NCI-H345 (cell line): ENCODE results near the gene NUP50.
"Not testable (repeated sequence)": the region's sequence is repeated elsewhere in the genome, so short reads cannot be mapped to it uniquely, and the experiment has no call there.

Experiments used
- DNase-seq: peaks from one replicate; lab custom pipeline; 2025; lab: John Stamatoyannopoulos, UW

The NUP50 gene

DNA sequence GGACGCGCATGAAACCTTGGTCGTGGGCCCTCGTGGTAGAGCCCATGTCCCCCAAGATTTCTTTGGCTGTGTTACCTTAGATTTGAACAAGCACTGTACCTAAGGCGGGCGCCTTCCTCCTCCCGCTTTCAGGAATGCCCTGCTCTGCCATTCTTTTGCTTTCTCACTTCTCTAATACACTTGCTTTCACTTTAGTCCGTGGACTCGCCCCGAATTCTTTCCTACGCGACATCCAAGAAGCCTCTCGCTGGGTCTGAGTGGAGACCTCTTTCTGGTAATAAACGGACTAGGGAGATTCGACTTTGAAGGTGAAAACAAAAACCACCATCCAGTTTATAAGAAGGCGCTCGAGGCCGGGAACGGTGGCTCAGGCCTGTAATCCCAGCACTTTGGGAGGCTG is 1.2 kb upstream of the NUP50 start:
- DNase-seq, result no peak

DNA sequence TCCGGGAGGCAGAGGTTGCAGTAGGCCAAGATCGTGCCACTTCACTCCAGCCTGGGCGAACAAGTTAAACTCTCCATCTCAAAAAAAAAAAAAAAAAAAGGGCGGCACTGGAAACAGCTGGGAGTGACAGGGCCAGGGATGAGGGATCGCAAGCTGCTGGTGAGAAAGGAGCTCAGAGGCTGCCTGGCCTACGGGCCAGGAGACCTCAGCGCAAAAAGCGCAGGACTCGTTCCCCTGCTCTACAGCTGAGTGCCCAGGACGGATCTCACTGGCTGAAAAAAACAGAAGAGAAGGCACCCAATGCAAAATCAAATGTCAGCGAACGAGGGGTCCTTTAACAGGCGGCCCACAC is 650 bp upstream of the NUP50 start:
- peak; percentile 1 for DNase-seq

GRCh38 chr22:45164270-45165088 is 754 bp downstream of the NUP50 start:
- DNase-seq, result no peak

GRCh38 chr22:45166932-45167331 is 3.2 kb downstream of the NUP50 start:
- DNase-seq, result no peak

DNA sequence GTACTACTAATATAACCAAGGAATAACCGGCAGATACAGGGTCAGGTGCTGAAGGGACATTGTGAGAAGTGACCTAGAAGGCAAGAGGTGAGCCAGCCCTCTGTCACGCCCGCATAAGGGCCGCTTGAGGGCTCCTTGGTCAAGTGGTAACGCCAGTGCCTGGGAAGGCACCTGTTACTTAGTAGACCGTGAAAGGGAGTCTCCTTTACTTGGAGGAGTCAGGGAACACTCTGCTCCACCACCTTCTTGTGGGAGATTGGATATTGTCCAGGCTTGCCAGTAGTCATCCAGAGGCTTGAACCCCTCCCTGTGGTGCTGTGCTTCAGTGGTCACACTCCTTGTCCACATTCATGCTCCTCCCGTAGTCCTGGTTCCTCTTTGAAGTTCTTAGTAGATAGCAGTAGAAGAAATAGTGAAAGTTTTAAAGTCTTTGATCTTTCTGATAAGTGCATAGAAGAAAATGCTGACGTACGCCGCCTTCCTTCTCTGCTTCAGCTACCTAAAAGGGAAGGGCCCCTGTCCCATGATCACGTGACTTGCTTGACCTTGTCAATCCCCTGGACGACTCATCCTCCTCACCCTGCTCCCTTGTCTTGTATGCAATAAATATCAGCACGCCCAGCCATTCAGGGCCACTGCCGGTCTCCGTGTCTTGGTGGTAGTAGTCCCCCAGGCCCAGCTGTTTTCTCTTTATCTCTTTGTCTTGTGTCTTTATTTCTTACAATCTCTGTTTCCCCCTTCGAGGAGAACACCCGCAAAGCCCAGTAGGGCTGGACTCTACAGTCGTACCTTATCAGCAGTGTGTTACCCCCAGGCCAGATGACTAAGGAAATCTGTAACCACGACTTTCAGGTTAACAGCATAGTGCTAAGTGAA is 6.1 kb downstream of the NUP50 start:
- DNase-seq, result no peak

DNA sequence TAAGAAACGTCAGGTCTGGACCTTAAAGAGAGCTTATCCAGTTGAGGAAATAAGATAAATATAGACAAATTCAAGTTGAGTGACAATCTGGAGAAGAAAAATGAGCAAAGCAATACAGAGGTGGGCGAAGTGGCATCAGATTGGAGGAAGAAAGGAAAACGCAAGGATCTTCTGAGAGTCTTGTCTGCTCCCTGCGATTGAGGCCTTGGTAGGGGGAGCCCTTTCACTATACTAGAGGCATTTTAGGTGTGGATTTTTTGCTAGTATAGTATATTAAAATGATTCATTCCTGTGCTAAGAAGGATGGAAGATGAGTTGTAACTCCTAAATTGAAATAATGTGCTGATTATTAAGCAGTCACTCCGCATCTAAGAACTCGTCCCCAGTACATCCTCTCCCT is 8.1 kb downstream of the NUP50 start:
- DNase-seq, result no peak

DNA sequence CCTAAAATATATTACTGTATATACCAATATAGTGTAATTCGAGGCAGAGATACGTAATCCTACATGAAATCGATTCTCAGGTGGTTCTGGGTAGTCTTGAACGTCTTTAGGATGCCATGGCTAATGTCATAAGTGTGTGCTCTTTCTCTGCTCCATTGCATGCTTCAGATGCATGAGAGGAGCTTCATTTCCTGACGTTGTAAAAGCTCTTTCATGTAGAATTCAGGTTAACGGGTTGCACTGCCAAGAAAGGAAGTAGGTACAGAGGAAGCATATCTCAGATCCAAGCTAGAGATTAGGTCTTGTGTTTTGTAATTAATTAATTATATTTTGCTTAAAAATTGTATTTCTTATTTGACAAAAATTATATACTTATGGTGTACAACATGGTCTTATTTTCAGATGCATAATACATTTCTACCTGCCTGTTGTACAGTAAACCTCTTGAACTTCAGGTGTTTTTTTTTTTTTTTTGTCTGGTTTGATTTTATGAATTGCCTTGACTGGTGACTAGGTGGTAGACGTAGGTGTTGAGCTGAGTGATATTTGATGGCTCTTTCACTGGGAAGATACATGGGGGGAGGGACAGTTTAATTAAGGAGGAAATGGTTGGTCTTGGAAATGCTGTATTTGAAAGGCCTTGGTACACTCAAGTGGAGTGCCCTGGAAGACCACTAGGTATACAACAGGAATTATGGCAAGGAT is 9.3 kb downstream of the NUP50 start:
- no peak for DNase-seq

DNA sequence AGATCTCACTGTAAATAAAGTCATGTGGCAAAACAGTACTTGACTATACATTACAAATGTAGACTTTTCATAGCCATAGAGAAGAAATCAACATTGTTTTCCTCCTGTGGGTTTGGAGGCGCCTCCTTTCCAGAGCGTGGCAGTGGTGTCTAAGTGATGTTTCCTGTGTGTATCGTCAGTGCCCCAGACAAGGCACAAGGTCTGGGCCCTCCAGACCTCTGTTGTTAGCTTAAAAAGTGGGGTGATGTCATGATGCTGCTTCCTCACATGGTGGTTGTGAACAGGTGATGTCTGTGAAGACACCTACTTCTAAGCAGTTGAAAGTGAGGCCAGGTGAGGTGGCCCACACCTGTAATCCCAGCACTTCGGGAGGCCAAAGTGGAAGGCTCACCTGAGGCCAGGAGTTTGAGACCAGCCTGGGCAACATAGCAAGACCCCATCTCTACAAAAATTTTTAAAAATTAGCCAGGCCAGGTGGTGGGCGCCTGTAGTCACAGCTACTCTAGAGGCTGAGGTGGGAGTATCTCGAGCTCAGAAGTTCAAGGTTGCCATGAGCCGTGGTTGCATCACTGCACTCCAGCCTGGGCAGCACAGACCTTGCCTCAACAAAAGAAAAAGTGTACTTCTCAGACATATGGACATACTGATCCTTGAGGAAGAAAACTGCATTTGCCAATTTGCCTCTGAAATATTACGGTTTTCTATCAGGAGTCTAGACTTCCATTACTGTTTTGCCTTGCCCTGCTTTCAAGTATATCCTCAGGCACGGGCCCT is 15.7 kb downstream of the NUP50 start:
- no peak for DNase-seq

DNA sequence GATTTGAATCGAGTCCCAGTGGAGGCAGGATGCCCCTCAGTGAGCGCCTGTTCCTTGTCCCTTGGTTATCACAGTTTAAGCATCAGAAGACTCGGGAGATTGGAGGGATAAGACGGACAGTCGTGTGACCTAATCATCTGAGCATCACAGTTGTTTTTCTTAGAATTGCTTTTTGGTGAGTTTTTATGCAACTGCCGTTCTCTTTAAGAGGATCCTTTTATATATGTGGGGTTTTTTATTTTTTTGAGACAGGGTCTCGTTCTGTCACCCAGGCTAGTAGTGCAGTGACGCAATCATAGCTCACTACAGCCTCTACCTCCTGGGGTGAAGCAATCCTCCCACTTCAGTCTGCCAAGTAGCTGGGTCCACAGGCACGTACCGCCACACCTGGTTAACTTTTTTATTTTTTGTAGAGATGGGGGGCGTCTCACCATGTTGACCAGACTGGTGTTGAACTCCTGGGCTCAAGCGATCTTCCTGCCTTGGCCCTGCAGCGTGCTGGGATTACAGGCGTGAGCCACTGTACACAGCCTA is 16.5 kb downstream of the NUP50 start:
- no peak for DNase-seq

DNA sequence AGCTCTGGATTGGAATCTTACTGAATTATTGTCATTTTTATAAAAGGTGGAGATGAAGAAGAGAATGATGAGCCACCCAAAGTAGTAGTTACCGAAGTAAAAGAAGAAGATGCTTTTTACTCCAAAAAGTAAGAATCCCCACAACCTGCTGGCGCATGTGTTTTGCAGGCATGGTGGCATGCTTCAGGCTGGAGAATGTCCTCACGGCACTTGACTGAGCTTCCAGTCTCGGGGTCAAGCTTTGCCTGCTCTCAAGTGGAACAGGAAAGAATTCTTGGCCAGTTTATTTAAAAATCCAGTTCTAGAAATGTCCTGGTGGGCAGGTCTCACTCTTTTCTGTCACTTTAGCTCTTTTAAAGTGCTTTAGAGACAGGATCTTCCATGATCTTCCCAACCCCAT is 17.5 kb downstream of the NUP50 start:
- no peak for DNase-seq

DNA sequence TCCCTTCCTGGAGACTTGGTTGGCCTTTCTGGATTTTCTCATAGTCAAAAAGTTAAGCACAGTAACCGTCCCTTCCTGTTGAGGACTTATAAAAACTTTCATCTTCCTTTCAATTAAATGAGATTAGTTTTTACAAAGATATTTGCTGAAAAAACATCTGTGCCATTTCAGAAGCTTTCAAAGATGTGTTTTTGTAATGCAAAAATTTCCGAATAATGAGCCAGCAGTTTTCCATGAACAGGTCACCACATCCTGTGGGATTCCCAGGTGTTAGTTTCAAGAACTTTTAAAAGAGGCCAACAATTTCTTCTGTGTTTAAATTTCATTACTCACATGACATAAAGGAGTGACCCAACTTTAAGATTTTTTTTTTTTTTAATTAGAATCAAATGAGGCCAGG is 18.0 kb downstream of the NUP50 start:
- no peak for DNase-seq

- DNase-seq, result no peak
Measured at GRCh38 chr22:45183974-45184373, 20.2 kb downstream of the NUP50 start.

DNA sequence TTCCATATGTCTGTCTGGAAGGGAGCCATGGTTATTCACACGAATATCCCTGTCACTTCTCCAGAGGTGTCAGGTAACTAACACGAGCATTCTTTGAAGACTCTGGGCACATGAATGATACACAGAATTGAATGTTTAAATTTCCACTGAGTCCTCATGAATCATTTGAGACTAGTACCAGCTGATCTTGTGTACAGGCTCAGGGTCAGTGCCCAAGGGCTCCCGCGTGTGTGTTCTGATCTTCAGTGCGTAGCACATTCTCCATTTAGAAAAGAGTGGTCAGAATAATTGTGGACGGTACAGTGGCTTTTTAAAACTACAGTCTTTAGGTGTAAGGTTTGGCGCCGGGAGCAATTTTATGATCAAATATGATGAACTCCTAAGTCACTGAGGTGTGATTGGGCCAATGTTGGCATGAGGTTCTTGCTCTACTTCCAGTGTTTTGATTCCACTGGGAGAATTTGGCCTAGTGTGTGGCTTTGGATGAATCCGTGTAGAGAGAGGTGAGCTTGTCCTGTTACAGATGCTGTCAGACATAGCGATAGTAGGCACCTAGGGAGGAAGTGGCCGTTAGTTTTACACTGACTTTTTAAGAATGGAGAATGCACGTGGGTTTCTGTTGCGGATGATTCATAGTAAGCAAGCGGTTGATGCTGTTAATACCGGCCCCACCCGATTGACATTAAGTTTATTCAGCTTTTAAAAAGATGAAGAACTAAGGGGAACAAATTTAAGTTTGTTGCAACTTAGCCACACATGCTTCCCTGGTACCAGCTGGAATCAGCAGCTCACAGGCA is 22.2 kb downstream of the NUP50 start:
- no peak for DNase-seq

GRCh38 chr22:45187891-45188290 is 24.2 kb downstream of the NUP50 start:
- DNase-seq, result no peak

DNA sequence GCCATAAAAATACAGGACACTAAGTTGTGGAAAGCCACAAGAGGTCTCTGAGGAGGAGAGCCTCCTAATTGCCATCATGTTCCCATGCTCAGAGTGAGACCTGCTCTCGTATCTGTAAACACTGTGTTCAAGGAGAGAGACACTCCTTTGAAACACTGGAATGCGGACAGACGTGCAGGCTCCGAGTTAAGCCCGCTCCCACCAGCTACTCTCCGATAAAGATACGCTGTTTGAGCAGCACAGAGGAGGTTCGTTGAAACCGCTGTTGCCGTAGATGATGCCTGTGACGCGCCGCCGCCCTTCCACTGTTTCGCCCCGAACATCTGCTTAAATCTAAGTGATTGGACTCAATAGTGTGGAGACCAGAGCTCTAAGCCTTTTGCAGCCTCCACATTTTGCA is 25.1 kb downstream of the NUP50 start:
- DNase-seq, result no peak

DNA sequence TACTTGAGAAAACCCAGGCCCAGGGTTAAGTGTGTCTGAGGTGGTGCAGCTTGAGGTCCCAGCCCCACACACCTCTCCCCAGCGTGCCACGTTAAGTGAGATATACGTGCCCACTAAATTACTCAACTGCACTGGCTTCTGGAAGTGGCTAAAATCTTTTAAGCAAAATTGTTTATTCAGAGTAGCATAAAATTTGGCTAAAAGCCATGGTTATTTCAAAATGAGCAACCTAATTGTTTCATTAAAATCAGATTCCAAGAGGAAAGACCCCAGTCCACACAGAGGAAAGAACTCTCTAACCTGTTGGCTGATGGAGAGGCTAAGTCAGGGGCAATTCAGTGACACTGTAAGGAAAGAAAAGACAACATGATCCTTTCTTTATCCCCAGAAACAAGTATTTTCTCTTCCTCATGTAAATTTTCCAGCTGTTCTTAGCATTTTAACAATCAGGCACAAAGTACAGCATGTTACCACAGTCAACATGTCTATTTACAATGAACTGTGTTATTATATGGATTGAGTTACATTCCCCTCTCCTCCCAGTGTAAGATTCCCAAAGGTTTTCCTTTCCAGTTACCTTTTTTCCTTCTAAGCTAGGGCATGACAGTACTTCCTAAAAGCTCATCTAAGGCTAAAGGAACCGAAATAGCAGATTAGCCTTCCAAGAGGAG is 26.6 kb downstream of the NUP50 start:
- DNase-seq, result no peak

- DNase-seq, result not testable (repeated sequence)
Measured at GRCh38 chr22:45191746-45192145, 28.0 kb downstream of the NUP50 start.

- no peak for DNase-seq
Measured at GRCh38 chr22:45192701-45193187, 29.0 kb downstream of the NUP50 start.

DNA sequence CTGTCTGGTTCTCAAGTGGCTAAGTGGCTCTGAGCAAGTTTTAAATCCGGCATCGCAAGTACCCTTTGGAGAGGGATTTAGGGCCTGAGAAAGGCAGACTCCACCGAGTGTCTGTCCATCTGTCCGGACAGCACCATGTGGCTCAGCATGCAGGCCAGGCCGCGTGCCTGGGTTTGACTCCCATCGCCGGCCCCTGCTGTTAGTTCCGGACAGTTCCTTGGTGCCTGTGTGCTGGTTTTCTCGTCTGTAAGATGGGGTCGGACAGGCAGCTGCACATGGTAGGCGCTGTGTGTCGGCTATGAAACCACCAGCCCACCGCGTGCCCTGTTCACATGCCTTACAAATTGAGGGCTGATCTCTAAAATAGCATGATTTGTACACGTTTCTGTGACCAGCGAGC is 31.0 kb downstream of the NUP50 start:
- no peak for DNase-seq

DNA sequence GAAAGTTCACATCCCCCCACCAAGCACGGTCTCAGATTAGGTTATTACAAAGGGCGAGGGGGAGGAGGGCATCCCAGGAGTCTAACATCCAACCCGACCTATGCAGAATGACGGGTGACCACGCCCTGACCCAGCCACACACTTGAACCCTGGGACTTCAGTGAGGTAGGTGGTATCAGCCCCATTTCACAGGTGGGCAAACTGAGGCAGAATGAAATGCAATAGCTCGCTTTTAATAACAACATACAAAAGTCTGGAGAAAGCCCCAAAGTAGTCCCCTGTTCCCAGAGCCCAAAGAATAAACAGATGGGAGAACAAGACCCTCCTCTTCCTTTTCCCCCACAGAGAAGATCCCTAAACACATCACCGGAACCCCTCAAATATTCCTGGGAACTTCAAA is 31.9 kb downstream of the NUP50 start:
- DNase-seq, result no peak
